GM12864 (cell line): ENCODE data around the gene FZR1.
A peak's percentile ranks its signal among the peaks of the same experiment; 100 is the strongest.

ENCODE experiments used
- DNase-seq: peaks from one replicate; pipeline ENCODE4 v3.0.0-alpha.2; 2011; ENCODE audit warnings: low read depth
- H3K4me3 ChIP-seq: 2 replicates; pipeline ENCODE4 v1.5.1; 2011; ENCODE audit warnings: mild to moderate bottlenecking, low read depth, low read length, control low read depth
- CTCF ChIP-seq: IDR thresholded peaks from 2 replicates; pipeline ENCODE4 v1.5.1; 2011; ENCODE audit warnings: low read depth, mild to moderate bottlenecking, moderate library complexity, low read length, control low read depth, inconsistent platforms; ENCODE audit errors: missing control alignments

FZR1 gene

GRCh38 chr19:3543150-3544057 lies 37.3 kb downstream of the FZR1 start:
- TF ChIP-seq CTCF: no peak
- no peak overlapping the region for H3K4me3 ChIP-seq
- DNase-seq: no peak

GRCh38 chr19:3544058-3544376 lies 37.9 kb downstream of the FZR1 start:
- H3K4me3 ChIP-seq: no peak overlapping the region
- DNase-seq: no peak
- TF ChIP-seq CTCF: no peak

GRCh38 chr19:3544742-3545668 lies 38.9 kb downstream of the FZR1 start:
- no peak for DNase-seq
- no peak overlapping the region for H3K4me3 ChIP-seq
- TF ChIP-seq CTCF: peak; percentile 97

- no peak overlapping the region for H3K4me3 ChIP-seq
- DNase-seq: no peak
- no peak for TF ChIP-seq CTCF
Observed at GRCh38 chr19:3545669-3546034, 39.5 kb downstream of the FZR1 start.

- H3K4me3 ChIP-seq: no peak overlapping the region
- TF ChIP-seq CTCF: no peak
- DNase-seq: no peak
Observed at GRCh38 chr19:3546119-3546518, 40.0 kb downstream of the FZR1 start.

- no peak overlapping the region for H3K4me3 ChIP-seq
- no peak for DNase-seq
- TF ChIP-seq CTCF: peak; percentile 67
Observed at GRCh38 chr19:3547301-3547731, 41.2 kb downstream of the FZR1 start.
